Stimulated activated CD4-positive, alpha-beta T cell treated with anti-CD3 and anti-CD28 coated beads, Interleukin-12 subunit alpha, Interleukin-12 subunit beta, amount 100 ng/mL, for 24 hours (primary cell): Measurements from ENCODE around the gene CTTN.
"Not testable (repeated sequence)": the region's sequence is repeated elsewhere in the genome, so short reads cannot be mapped to it uniquely, and the experiment has no call there.

Experiments
- DNase-seq, 2 experiments: peaks; one replicate each; pipeline ENCODE4 v3.0.0-alpha.2; 2020; ENCODE audit warnings: low read depth in 2 of 2

CTTN gene

GRCh38 chr11:70454197-70454767, 56.0 kb downstream of the CTTN start:
- DNase-seq = no peak

GRCh38 chr11:70454811-70455210, 56.5 kb downstream of the CTTN start:
- not testable (repeated sequence) for DNase-seq

GRCh38 chr11:70455354-70455753, 57.0 kb downstream of the CTTN start:
- no peak for DNase-seq

GRCh38 chr11:70456921-70457532, 58.7 kb downstream of the CTTN start:
- no peak for DNase-seq

GRCh38 chr11:70458736-70459135, 60.4 kb downstream of the CTTN start:
- no peak for DNase-seq

GRCh38 chr11:70460111-70460510, 61.8 kb downstream of the CTTN start:
- no peak for DNase-seq

- DNase-seq = no peak
Observed at GRCh38 chr11:70460964-70461363, 62.6 kb downstream of the CTTN start.

GRCh38 chr11:70462818-70463477, 64.6 kb downstream of the CTTN start:
- no peak for DNase-seq

- DNase-seq = no peak
Observed at GRCh38 chr11:70463478-70464255, 65.3 kb downstream of the CTTN start.

- DNase-seq = no peak
Observed at GRCh38 chr11:70464509-70465361, 66.4 kb downstream of the CTTN start.

- DNase-seq = no peak
Observed at GRCh38 chr11:70466154-70466553, 67.8 kb downstream of the CTTN start.

GRCh38 chr11:70466596-70466995, 68.3 kb downstream of the CTTN start:
- no peak for DNase-seq

GRCh38 chr11:70467201-70468085, 69.1 kb downstream of the CTTN start:
- peak in 1 of 2 experiments; percentile 59 for DNase-seq

- DNase-seq = no peak
Observed at GRCh38 chr11:70468256-70469195, 70.2 kb downstream of the CTTN start.

GRCh38 chr11:70470127-70470526, 71.8 kb downstream of the CTTN start:
- no peak for DNase-seq

GRCh38 chr11:70471254-70471653, 72.9 kb downstream of the CTTN start:
- no peak for DNase-seq

- DNase-seq = no peak
Observed at GRCh38 chr11:70472240-70472639, 73.9 kb downstream of the CTTN start.

GRCh38 chr11:70473186-70473872, 75.0 kb downstream of the CTTN start:
- no peak for DNase-seq
